ENCODE data around the gene USP22. TPM values are rescaled to one million over a fixed set of nuclear protein-coding genes. Genes with fewer than 3 reads are reported as not detected.

USP22 gene
- total and polyA plus RNA-seq, 2 of the 8 experiments (the other 6 are each of a cell fraction or from before 2014, with no cell fraction given) = 221 to 316 TPM

- Histone ChIP-seq H3K36me3 (ENCODE audit: control insufficient read depth in 2 of 4, insufficient read depth in 4 of 4, low read length in 3 of 4) (peaks cover 65 to 92% (median 84%) of the 10 kb centered on the region in 4 experiments), H2BK5ac (ENCODE audit: low read depth, low read length) (no peak overlapping the region), H3K4me1 (replicated peaks in 1 of 4; ENCODE audit: control insufficient read depth in 3 of 4, insufficient read depth in 4 of 4, low read length in 3 of 4) (no peaks in the 10 kb centered on the region), H3K27ac (ENCODE audit: low read depth, low read length) (no peak overlapping the region), H3K4me3 (ENCODE audit: extremely low read depth in 1 of 4, insufficient read depth in 2 of 4, low read depth in 3 of 4, low read length in 4 of 4) (no peak overlapping the region), H2BK15ac (ENCODE audit: low read length) (no peak overlapping the region), H3K23me2 (ENCODE audit: low read depth, low read length) (no peaks in the 10 kb centered on the region), H2AFZ (ENCODE audit: low read length) (no peak overlapping the region), H3K79me2 (ENCODE audit: control insufficient read depth in 1 of 2, insufficient read depth in 2 of 2, low read length in 2 of 2) (peaks cover 36 to 99% of the 10 kb centered on the region in 2 experiments), H3K27me3 (replicated peaks in 1 of 4; ENCODE audit: control insufficient read depth in 3 of 4, extremely low read depth in 1 of 4, insufficient read depth in 3 of 4, low read length in 3 of 4) (no peaks in the 10 kb centered on the region), H3K23ac (ENCODE audit: insufficient read length) (no peak overlapping the region), H4K8ac (ENCODE audit: extremely low read depth, insufficient read depth, low read length) (no peak overlapping the region), H3K9ac (replicated peaks in 1 of 4; ENCODE audit: extremely low read depth in 1 of 4, low read depth in 3 of 4, low read length in 3 of 4) (no peak overlapping the region), H2AK5ac (ENCODE audit: low read depth, low read length) (no peak overlapping the region), H3K14ac (ENCODE audit: insufficient read length) (no peak overlapping the region), H3K4me2 (ENCODE audit: insufficient read depth in 1 of 2, low read depth in 2 of 2, low read length in 2 of 2) (no peak overlapping the region), H3K9me3 (ENCODE audit: insufficient read depth in 2 of 2, low read depth in 1 of 2, low read length in 1 of 2) (no peaks in the 10 kb centered on the region), H4K91ac (replicated peaks; ENCODE audit: insufficient read length, low read length) (no peak overlapping the region), H2BK20ac (ENCODE audit: low read length) (no peak overlapping the region), H3K4ac (replicated peaks; ENCODE audit: insufficient read length, low read depth, low read length) (no peak overlapping the region), H4K5ac (ENCODE audit: insufficient read length, low read depth, low read length) (no peak overlapping the region), H3K18ac (ENCODE audit: extremely low read depth, low read length) (no peak overlapping the region), H2BK12ac (ENCODE audit: low read depth, low read length) (no peak overlapping the region), H3K56ac (replicated peaks; ENCODE audit: insufficient read length, low read depth, low read length) (no peak overlapping the region), H3K79me1 (ENCODE audit: low read depth, low read length) (peaks cover 26% of the 10 kb centered on the region), H4K20me1 (replicated peaks in 1 of 2; ENCODE audit: control insufficient read depth in 1 of 2, insufficient read depth in 2 of 2, low read length in 2 of 2) (peaks cover 30 to 59% of the 10 kb centered on the region in 2 experiments), H2BK120ac (replicated peaks; ENCODE audit: low read depth, low read length) (no peak overlapping the region)
- DNase-seq (ENCODE audit: low read depth in 1 of 2, low spot score in 2 of 2) = no peak
- 89% methylated on average over 6 of the region's 6 CpGs; no CpG with 5 or more reads in 1 of the 2 experiments for WGBS, 2 experiments (ENCODE audit: extremely low coverage in 1 of 2, insufficient coverage in 1 of 2, insufficient read length in 1 of 2, insufficient replicate concordance in 2 of 2, low coverage in 1 of 2, low lambda C conversion rate in 2 of 2, missing lambda C conversion rate in 1 of 2)
- no peak for FAIRE-seq
- ChIA-PET POLR2A (ENCODE audit: partially characterized antibody) (interaction anchor here (0.6 to 2.6 kb wide), 7 partner anchors 13 to 23 kb away, joined by 3 to 8 read pairs (median 3); partner anchors contain the start of gene USP22), CTCF (ENCODE audit: partially characterized antibody) (interaction anchor here (1.3 to 1.4 kb wide), 3 partner anchors 12 to 20 kb away, joined by 3 to 5 read pairs (median 5); no protein-coding TSS in a partner anchor)
- TF ChIP-seq ASH2L (IDR thresholded peaks at IDR 0.05; ENCODE audit: low read length) (no peak), TCF12 (IDR thresholded peaks at IDR 0.05; ENCODE audit: low read depth, low read length) (no peak), CTCF (IDR thresholded peaks at IDR 0.05; ENCODE audit: control extremely low read depth in 1 of 3, insufficient read depth in 1 of 3, low read depth in 1 of 3, low read length in 3 of 3) (peak; percentile 18 to 59 (median 40); a peak in 3 of 4 replicates), CEBPB (IDR thresholded peaks at IDR 0.05; ENCODE audit: low read depth, low read length) (no peak), EGR1 (IDR thresholded peaks at IDR 0.05; ENCODE audit: borderline replicate concordance, low read depth, low read length) (no peak), RBBP5 (IDR thresholded peaks at IDR 0.05; ENCODE audit: borderline replicate concordance, low read depth, low read length) (no peak), NRF1 (IDR thresholded peaks at IDR 0.05; ENCODE audit: low read depth, low read length) (no peak), KDM4A (IDR thresholded peaks at IDR 0.05; ENCODE audit: low read depth, low read length, severe bottlenecking) (no peak), RAD21 (IDR thresholded peaks at IDR 0.05 in 1 of 2, conservative IDR thresholded peaks at IDR 0.05 in 1 of 2; ENCODE audit: low read depth in 2 of 2, low read length in 2 of 2) (peak; percentile 41 to 43), YY1 (IDR thresholded peaks at IDR 0.05; ENCODE audit: low read depth, low read length) (no peak), CREB1 (IDR thresholded peaks at IDR 0.05) (no peak)
These were observed 22.7 kb downstream of the USP22 start for GRCh38 chr17:21019976-21020586.

Data from H1 (cell line).